Neural cell (in vitro differentiated cells): ENCODE data around the gene KLF2. TPM values are rescaled to one million over a fixed set of nuclear protein-coding genes. Genes with fewer than 3 reads are reported as not detected.

Experiments
- H2AFZ ChIP-seq: fragments of 200-600, 300-800 bp; sonication (generic), shearing (Covaris generic); 2 replicates; pipeline ENCODE4 v1.6.0; 2014; ENCODE audit warnings: low read depth, mild to moderate bottlenecking, antibody characterized with exemption, low read length, moderate library complexity
- H3F3A ChIP-seq: fragments of 200-600 bp; shearing (Covaris generic); 2 replicates; pipeline ENCODE4 v1.6.1; 2016; ENCODE audit warnings: mild to moderate bottlenecking, moderate library complexity, mixed read lengths, antibody characterized with exemption, low read length; ENCODE audit not compliant: insufficient read depth, poor library complexity, severe bottlenecking
- H3K27ac ChIP-seq: fragments of 200-600, 300-800 bp; sonication (generic), shearing (Covaris generic); 2 replicates; pipeline ENCODE4 v1.5.1; 2014; ENCODE audit warnings: mild to moderate bottlenecking, low read length, moderate library complexity
- H3K27me3 ChIP-seq: fragments of 300-800, 200-600 bp; sonication (generic), shearing (Covaris generic); 2 replicates; pipeline ENCODE4 v1.6.0; 2014; ENCODE audit warnings: mild to moderate bottlenecking, low read depth, low read length, moderate library complexity; ENCODE audit not compliant: insufficient read depth
- H3K36me3 ChIP-seq: fragments of 300-800, 200-600 bp; sonication (generic), shearing (Covaris generic); 2 replicates; pipeline ENCODE4 v1.5.1; 2014; ENCODE audit warnings: mild to moderate bottlenecking, antibody characterized with exemption, low read length, moderate library complexity; ENCODE audit not compliant: insufficient read depth
- H3K4me2 ChIP-seq: fragments of 300-800, 200-600 bp; sonication (generic), shearing (Covaris generic); 2 replicates; pipeline ENCODE4 v1.6.0; 2014; ENCODE audit warnings: mild to moderate bottlenecking, low read length
- H3K4me3 ChIP-seq: fragments of 300-800, 200-600 bp; sonication (generic), shearing (Covaris generic); 2 replicates; pipeline ENCODE4 v1.5.1; 2014; ENCODE audit warnings: mild to moderate bottlenecking, low read length, moderate library complexity
- H3K79me2 ChIP-seq: fragments of 200-600 bp; shearing (Covaris generic); replicated peaks from 2 replicates; pipeline ENCODE4 v1.6.0; 2014; ENCODE audit warnings: mild to moderate bottlenecking, low read length, moderate library complexity; ENCODE audit not compliant: insufficient read depth
- H3K9ac ChIP-seq: fragments of 300-800, 200-600 bp; sonication (generic), shearing (Covaris generic); 2 replicates; pipeline ENCODE4 v1.6.1; 2016; ENCODE audit warnings: mild to moderate bottlenecking, low read length, mixed read lengths
- H3K9me2 ChIP-seq: fragments of 200-600 bp; shearing (Covaris generic); 2 replicates; pipeline ENCODE4 v1.6.1; 2016; ENCODE audit warnings: mild to moderate bottlenecking, low read length, mixed read lengths; ENCODE audit not compliant: insufficient read depth
- H3K9me3 ChIP-seq: fragments of 200-600, 300-800 bp; sonication (generic), shearing (Covaris generic); 2 replicates; pipeline ENCODE4 v1.6.1; 2016; ENCODE audit warnings: mild to moderate bottlenecking, mixed run types, low read length, moderate library complexity, mixed read lengths
- H4K20me1 ChIP-seq: fragments of 200-600 bp; shearing (Covaris generic); 2 replicates; pipeline ENCODE4 v1.6.1; 2016; ENCODE audit warnings: mild to moderate bottlenecking, mixed run types; ENCODE audit not compliant: insufficient read depth
- EP300 ChIP-seq: fragments of 450-650 bp; conservative IDR thresholded peaks from 2 replicates; pipeline ENCODE4 v1.6.1; 2014; ENCODE audit warnings: antibody characterized with exemption, mild to moderate bottlenecking, moderate library complexity; ENCODE audit not compliant: poor library complexity, severe bottlenecking
- EZH2 ChIP-seq: fragments of 200-600, 300-800 bp; shearing (Covaris generic), sonication (generic); IDR thresholded peaks from 2 replicates; pipeline ENCODE4 v1.6.1; 2014; ENCODE audit warnings: antibody characterized with exemption, low read length, borderline replicate concordance, mild to moderate bottlenecking; ENCODE audit not compliant: insufficient read depth, poor library complexity, severe bottlenecking
- MXI1 ChIP-seq: fragments of 450-650 bp; conservative IDR thresholded peaks from 2 replicates; pipeline ENCODE4 v1.6.1; 2014; ENCODE audit warnings: antibody characterized with exemption, mild to moderate bottlenecking; ENCODE audit not compliant: poor library complexity, severe bottlenecking
- POLR2AphosphoS5 ChIP-seq: IDR thresholded peaks from 2 replicates; pipeline ENCODE4 v1.6.1; 2012
- RAD21 ChIP-seq: fragments of 450-650 bp; conservative IDR thresholded peaks from 2 replicates; pipeline ENCODE4 v1.6.1; 2014; ENCODE audit warnings: antibody characterized with exemption, mild to moderate bottlenecking, moderate library complexity
- SMC3 ChIP-seq: fragments of 450-650 bp; conservative IDR thresholded peaks from 2 replicates; pipeline ENCODE4 v1.6.1; 2014; ENCODE audit warnings: antibody characterized with exemption, mild to moderate bottlenecking, moderate library complexity; ENCODE audit not compliant: poor library complexity
- TAF1 ChIP-seq: IDR thresholded peaks from 2 replicates; pipeline ENCODE4 v1.6.1; 2012; ENCODE audit warnings: low read depth
- polyA plus RNA-seq: library from polyadenylated mRNA; depleted of rRNA; stranded (reverse); fragments of >200 nt; gene quantifications from 2 replicates; pipeline ENCODE4 v1.2.3, GENCODE V29; 2014
- TF ChIP-seq, protein P1 (sequence below): IDR thresholded peaks from 2 replicates; pipeline ENCODE4 v1.6.1; 2012; ENCODE audit warnings: borderline replicate concordance
- TF ChIP-seq, protein P2 (sequence below): fragments of 450-650 bp; IDR thresholded peaks from 2 replicates; pipeline ENCODE4 v1.5.1; 2014; ENCODE audit warnings: antibody characterized with exemption, mild to moderate bottlenecking, moderate library complexity; ENCODE audit not compliant: poor library complexity, severe bottlenecking

Gene KLF2
- polyA plus RNA-seq, 1 donor from 2014 or later = 0.15 TPM

DNA sequence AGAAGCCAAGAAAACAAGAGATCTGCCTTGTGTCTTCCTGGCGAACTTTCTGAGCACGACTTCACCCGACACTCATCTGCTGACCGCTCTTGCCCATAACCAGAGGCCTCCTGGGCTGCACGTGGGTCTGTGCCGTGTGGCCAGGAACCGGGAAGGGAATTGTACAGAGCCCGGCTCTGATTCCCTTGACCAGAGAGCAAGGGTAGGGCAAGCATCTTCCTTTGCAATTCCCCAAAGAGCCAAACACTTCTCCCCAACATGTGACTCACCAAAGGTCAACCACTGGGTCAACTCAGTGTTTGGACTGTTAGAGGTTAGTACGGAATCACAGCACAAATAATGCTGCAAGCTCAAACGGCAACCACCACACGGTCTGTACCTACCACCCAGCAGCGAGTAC lies 48.9 kb downstream of the KLF2 start:
- H3K9me3 ChIP-seq = no peaks in the 10 kb centered on the region
- no peak overlapping the region for H3K4me3 ChIP-seq
- no peaks in the 10 kb centered on the region for H3K27me3 ChIP-seq
- no peak overlapping the region for H3K9ac ChIP-seq
- H4K20me1 ChIP-seq = no peaks in the 10 kb centered on the region
- no peak overlapping the region for H3K27ac ChIP-seq
- no peaks in the 10 kb centered on the region for H3K9me2 ChIP-seq
- H3F3A ChIP-seq = no peaks in the 10 kb centered on the region
- H3K79me2 ChIP-seq = no peaks in the 10 kb centered on the region
- H3K4me2 ChIP-seq = no peak overlapping the region
- TF ChIP-seq TAF1 (no peak), EZH2 (no peak), SMC3 (no peak), RAD21 (no peak), POLR2AphosphoS5 (no peak), MXI1 (no peak), EP300 (no peak)
- TF ChIP-seq, protein P1, sequence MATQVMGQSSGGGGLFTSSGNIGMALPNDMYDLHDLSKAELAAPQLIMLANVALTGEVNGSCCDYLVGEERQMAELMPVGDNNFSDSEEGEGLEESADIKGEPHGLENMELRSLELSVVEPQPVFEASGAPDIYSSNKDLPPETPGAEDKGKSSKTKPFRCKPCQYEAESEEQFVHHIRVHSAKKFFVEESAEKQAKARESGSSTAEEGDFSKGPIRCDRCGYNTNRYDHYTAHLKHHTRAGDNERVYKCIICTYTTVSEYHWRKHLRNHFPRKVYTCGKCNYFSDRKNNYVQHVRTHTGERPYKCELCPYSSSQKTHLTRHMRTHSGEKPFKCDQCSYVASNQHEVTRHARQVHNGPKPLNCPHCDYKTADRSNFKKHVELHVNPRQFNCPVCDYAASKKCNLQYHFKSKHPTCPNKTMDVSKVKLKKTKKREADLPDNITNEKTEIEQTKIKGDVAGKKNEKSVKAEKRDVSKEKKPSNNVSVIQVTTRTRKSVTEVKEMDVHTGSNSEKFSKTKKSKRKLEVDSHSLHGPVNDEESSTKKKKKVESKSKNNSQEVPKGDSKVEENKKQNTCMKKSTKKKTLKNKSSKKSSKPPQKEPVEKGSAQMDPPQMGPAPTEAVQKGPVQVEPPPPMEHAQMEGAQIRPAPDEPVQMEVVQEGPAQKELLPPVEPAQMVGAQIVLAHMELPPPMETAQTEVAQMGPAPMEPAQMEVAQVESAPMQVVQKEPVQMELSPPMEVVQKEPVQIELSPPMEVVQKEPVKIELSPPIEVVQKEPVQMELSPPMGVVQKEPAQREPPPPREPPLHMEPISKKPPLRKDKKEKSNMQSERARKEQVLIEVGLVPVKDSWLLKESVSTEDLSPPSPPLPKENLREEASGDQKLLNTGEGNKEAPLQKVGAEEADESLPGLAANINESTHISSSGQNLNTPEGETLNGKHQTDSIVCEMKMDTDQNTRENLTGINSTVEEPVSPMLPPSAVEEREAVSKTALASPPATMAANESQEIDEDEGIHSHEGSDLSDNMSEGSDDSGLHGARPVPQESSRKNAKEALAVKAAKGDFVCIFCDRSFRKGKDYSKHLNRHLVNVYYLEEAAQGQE = no peak
- TF ChIP-seq, protein P2, sequence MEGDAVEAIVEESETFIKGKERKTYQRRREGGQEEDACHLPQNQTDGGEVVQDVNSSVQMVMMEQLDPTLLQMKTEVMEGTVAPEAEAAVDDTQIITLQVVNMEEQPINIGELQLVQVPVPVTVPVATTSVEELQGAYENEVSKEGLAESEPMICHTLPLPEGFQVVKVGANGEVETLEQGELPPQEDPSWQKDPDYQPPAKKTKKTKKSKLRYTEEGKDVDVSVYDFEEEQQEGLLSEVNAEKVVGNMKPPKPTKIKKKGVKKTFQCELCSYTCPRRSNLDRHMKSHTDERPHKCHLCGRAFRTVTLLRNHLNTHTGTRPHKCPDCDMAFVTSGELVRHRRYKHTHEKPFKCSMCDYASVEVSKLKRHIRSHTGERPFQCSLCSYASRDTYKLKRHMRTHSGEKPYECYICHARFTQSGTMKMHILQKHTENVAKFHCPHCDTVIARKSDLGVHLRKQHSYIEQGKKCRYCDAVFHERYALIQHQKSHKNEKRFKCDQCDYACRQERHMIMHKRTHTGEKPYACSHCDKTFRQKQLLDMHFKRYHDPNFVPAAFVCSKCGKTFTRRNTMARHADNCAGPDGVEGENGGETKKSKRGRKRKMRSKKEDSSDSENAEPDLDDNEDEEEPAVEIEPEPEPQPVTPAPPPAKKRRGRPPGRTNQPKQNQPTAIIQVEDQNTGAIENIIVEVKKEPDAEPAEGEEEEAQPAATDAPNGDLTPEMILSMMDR = no peak
- peaks cover 12% of the 10 kb centered on the region for H3K36me3 ChIP-seq
- no peak overlapping the region for H2AFZ ChIP-seq

DNA sequence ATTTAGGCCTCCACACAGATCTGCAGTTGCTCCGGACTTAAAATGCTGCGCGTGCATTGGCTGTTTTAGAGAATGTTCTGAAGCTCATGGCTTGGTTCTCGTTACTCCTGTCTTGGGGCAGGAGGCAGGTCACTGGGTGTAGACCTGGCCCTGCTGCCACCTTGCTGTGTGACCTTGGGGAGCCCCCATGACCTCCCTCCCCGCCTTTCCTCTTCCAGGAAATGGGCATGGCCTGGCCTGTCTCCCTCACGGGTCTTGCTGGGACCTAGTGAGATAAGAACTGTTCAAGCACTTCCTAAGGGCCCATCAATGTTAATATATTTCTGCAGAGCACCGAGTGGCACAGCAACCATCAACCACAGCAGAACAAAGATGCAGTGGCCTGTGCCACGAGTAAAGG lies 49.4 kb downstream of the KLF2 start:
- Histone ChIP-seq H3K4me3 (no peak overlapping the region), H3K27ac (no peak overlapping the region), H3K4me2 (no peak overlapping the region), H3K36me3 (peaks cover 12% of the 10 kb centered on the region), H3K9me2 (no peaks in the 10 kb centered on the region), H3K79me2 (no peaks in the 10 kb centered on the region), H2AFZ (no peak overlapping the region), H3K9ac (no peak overlapping the region), H3F3A (no peaks in the 10 kb centered on the region), H3K9me3 (no peaks in the 10 kb centered on the region), H4K20me1 (no peaks in the 10 kb centered on the region), H3K27me3 (no peaks in the 10 kb centered on the region)
- TF ChIP-seq EZH2 (no peak), TAF1 (no peak), EP300 (no peak), SMC3 (no peak), MXI1 (no peak), RAD21 (no peak)
- TF ChIP-seq, protein P1 = no peak
- TF ChIP-seq, protein P2 = no peak
